ENCODE results near the gene PMAIP1.
"Not testable (repeated sequence)": the region's sequence is repeated elsewhere in the genome, so short reads cannot be mapped to it uniquely, and the experiment has no call there.

Gene PMAIP1

DNA sequence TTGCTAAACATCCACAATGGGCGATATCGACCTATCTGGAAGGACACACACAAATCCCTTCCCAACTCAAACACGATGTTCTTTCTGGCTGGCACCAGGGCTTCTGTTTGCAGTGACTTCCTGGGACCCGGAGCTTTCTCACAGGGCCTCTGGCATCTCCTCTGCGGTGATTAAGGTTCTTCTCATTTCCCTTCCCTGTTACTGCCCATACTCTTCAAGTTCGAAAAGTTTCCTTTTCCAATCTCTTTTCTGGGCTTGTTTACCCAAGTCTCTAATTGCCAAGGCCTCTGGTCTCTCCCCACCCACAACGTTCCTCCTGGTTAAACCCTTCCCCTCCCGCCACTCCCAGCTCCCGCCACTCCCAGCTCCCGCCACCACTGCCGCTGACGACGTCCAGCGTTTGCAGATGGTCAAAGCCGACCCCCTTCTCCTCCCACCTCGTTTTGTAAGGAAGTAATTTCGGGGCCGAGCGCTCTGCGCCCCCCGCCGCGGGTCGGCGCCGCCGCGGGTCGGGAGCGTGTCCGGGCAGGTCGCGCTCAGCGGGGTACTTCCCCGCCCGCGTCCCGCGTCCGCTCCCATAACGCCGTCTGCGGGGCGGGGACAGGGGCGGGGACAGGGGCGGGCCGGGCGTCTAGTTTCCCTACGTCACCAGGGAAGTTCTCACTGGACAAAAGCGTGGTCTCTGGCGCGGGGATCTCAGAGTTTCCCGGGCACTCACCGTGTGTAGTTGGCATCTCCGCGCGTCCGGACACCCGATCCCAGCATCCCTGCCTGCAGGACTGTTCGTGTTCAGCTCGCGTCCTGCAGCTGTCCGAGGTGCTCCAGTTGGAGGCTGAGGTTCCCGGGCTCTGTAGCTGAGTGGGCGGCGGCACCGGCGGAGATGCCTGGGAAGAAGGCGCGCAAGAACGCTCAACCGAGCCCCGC, at the start of gene PMAIP1:
Gene PMAIP1, plus strand, starts transcription at position 699 of the 924 bp plus-strand sequence. Its CDS starts 182 bp downstream, at position 881.
- no peak for FAIRE-seq

DNA sequence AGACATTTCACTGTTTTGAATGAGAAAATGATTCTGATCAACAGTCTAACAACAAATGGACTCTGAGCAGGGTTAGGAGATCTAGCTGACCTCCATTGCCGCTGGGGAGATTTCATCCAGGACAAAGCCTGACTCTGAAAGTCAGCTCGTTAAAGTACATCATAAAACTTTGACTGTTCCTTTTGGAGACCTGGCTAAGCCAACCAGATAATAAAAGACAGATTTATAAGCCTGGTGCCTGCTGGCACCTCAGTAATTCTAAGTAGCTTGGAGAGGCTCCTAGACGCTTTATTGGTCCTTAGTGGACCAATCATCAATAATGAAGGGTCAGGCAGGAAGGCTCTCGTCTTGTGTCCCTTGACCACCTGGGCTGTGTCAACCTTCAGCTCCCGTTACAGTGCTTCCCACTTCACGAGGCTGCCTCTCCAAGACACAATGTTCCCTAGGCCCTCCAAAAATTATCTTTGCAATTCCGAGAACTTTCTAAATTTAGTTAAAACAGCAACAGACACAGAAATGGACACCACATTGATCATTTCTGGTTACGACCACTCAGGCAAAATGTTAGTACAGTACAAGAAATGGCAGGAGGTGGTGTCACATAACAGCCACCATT, 47.9 kb upstream of the PMAIP1 start:
- no peak for FAIRE-seq

DNA sequence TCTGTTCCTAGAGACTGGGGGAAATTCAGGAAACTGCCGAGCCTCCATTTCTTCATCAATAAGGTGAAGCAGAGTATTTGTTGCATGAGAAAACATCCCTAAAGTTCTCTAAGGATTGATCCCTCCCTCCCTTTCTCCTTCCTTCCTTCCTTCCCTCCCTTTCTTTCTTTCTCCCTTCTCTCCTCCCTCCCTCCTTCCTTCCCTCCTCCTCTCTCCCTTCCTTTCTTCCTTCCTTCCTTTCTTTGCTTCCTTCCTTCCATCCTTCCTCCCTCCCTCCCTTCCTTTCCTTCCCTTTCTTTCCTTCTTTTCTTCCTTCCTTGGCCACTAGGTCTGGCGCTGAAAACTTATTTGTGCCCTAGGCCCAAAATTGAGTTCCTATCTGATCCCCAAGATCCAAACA, 47.2 kb upstream of the PMAIP1 start:
- FAIRE-seq = no peak

DNA sequence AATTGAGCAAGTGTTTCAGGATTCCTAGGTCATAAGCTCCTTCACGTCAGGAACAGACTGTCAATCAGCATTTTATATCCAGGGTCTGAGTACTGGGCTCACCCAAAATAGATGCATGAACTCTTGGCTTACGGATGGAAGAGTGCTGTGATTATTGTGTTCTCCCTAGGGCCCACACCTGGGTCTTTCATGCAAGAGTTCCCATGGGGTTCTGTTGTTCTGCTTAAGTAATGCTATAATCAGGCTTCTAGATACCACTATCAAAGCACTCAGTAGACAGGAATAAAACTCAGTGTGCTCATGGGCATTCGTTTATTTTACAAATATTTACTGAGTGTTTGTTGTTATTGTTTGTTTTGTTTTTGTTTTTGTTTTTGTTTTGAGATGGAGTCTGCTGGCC, 46.4 kb upstream of the PMAIP1 start:
- no peak for FAIRE-seq

DNA sequence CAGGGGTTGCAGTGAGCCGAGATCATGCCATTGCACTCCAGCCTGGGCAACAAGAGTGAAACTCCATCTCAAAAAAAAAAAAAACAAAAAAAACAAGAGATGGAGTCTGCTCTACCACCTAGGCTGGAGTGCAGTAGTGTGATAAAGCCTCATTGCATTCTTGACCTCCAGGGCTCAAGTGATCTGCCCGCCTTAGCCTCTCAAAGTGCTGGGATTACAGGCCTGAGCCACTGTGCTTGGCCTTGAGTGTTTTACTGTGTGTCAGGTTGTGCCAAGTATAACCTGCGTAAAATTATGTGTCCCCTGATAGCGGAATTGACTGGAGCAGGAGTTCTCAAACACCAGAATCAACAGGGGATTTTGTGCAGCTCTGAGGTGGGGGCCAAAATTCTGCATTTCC, 45.8 kb upstream of the PMAIP1 start:
- FAIRE-seq = not testable (repeated sequence)

DNA sequence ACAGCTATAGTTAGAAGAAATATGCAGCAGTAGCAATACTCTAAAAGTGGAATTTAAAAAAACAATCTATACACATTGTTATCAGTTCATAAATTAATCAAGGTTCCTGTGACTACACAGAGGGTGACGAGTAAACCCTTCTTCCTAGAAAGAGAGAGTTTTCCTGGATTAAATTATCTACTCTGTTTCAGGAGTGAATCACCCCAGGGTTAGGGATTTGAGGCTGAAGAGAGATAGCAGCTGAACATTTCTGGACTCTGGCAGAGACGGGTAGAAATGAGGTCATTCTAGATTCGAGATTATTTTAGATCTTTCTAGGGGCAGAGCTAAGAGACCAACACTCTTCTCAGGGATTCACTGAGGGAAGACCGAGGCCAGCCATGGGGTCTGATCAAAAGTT, 38.8 kb upstream of the PMAIP1 start:
- FAIRE-seq = no peak

DNA sequence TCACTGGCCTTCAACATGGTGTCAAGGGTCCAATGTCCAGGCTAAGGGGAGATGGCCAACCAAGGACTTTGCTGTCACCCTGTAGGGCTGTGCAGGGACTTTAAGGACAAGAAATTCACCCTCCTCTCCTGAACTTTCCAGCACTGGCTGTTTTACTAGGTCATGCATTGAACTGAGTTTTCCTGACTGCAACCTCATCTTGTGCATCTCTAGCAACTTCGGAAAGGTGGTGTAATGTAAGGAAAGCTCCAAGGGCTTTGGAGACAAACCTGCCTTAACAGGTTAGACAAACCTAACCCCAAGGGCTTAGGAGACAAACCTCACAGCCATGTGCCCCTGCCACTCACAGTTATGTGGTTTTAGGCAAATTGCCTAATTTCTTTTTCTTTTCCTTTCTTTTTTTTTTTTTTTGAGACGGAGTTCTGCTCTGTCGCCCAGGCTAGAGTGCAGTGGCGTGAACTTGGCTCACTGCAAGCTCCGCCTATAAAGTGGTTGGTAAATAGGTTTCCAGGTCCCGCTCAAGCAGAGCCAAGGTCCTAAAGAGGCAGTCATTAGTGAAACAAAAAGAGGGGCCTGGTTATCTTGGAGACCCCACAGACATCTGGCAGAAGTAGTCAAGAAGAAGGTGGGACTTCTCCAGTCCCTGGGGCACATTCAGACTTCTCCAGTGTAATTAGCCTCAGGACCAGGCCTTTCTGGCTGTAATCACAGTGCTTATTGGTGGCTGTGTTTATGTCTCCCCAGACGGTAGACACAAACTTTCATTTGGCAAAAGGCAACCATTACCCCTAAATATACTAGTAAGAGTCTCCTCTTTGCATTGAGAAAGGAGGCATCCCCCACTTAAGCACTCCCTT, 37.6 kb upstream of the PMAIP1 start:
- FAIRE-seq = no peak

DNA sequence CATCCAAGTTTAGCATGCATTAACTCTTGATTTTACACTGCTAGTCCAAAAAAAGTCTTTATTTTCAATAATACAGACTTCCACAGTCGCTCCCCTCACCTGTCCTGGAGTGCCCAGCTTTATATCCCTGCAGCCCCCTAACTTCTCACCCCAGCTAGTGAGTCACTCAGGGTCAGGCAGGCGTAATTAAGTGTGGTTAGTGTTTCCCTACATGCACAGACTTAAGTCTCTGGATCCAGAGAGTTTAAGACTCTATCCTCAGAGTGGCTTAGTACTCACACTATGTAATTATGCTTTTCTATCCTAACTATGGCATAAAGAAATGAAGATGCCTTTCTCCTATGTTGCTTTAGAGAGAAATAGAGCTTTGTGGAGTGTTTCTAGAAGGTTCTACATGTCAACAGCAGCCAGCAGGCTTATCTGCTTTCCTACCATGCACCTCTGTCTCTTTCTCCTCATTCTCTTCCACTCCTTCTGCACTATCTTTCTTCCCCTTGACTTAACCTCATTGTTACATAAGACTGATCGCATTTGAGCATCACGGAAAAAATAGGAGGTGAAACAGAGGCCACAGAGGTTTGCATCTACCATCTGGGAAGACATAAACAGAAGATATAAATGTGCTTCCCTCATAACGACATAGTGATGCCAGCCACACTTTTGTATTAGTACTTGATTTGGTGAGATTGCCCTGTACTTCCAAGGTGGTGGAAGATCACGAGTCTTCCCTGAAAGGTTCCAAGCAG, 34.4 kb upstream of the PMAIP1 start:
- no peak for FAIRE-seq

DNA sequence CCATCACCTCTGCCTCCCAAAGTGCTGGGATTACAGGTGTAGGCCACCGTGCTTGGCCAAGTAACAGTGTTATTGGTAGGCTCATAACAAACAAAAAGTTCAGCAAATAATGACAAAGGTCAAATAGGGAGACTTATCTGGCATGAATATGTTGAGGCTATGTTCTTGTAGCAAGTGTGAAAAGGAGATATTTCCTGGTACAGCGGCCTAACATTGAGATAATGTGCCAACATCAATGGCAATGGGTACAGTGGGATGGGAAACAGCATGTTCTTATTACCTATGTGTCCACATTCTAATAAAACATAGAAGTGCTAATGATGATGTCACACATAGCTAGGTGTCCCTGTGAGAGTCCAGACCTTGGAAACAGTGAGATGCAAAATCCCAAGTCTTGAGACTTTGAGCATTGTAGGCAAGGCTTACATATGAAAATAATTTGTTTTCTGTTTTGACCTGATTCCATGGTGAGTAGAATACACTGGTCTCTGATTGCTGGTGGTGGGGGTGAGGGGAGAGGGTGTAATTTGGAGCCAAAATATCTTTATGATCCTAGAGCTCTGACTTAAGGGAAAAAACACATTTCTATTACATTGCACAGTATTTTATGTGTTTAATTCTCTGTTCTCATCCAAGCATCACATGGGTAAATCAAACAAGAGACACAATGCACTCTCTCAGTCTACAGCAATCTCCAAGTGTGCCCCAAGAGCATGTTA, 33.1 kb upstream of the PMAIP1 start:
- FAIRE-seq = no peak

DNA sequence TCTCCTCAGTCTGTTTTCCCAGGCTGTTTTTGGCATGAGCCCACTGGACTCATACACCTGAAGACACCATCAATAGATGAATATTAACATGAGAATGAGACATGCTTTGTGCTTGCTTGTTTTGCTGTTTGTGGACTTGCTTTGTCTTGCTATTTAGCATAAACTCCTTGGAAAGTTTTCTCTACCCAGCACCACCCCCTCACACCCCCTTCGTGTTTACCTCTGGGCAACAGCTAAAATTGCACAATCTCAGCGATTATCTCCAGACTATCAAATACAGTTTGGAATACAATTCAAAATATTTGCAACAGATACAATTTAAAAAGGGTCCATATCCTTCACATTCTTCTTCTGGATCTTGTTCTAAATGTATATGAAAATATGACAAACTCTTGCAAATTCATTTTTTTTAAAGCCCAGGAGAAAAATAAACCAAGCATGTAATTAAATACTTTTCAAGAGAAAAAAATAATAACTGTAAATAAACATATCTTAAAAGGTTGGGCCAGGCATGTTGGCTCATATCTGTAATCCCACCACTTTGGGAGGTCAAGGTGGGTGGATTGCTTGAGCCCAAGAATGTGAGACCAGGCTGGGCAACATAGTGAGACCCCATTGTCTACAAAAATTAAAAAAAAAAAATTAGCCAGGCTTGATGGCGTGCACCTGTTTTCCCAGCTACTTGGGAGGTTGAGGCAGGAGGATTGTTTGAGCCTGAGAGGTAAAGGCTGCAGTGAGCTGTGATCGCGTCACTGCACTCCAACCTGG, 32.3 kb upstream of the PMAIP1 start:
- no peak for FAIRE-seq

DNA sequence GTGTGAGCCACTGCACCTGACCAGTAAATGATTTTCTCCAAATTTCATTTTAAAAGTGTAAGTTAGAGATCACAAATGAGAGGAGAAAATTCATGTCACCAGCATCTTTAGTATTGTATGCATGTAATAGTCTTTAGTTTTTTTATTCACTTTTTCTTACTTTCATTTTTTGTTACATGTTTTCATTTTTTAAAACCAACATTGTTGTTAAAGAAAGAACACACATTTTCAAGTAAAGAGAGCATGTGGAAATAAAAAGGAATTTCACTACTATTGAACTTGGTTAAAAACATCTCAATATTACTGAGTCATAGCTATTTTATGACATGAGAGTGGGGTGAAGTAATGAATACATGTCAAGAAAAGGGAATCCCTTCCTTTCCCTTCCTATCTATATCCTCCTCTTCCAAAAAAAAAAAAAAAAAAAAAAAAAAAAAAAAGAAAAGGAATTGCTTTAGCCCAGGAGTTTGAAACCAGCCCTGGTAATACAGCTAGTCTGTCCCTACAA, 29.1 kb upstream of the PMAIP1 start:
- FAIRE-seq = no peak

DNA sequence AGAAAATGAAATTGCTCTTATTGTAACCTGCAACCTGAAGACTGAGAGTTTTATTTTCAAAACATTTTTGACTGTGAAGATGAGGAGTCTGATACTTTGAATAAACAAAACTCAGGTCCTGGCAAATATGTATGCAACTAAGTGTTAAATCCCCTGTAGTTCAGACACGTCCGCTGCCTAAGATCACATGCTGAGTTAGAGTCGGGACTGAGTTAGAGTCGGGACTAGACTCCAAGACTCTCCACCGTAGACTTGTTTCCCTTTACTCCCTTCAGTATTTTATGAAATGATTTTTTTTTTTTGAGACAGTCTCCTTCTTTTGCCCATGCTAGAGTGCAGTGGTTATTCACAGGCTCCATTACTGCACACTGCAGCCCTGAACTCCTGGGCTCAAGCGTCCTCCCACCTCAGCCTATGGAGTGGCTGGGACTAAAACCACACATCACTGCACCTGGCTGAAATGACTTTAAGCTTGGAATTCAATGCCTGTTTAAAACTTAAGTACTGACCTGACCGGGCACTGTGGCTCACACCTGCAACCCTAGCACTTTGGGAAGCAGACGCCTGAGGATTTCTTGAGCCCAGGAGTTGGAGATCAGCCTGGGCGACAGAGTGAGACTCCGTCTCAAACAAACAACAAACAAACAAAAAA, 28.0 kb upstream of the PMAIP1 start:
- FAIRE-seq = no peak

DNA sequence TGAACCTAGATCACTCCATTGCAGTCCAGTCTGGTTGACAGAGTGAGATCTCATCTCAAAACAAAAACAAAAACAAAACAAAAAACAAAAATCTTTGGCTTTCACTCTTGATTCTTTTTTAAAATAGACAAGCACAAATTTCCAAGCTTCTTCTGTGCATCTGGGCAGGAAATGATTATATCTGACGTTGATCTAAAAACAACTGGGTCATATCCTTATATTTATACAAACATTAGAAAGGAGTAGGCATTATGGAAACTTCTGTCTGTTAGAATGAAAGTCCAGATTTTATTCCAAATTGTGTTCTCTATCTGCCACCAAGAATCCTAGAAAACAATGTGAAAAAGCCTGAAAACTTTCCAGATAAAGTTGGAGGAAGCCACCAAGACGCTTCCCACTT, 26.2 kb upstream of the PMAIP1 start:
- no peak for FAIRE-seq

DNA sequence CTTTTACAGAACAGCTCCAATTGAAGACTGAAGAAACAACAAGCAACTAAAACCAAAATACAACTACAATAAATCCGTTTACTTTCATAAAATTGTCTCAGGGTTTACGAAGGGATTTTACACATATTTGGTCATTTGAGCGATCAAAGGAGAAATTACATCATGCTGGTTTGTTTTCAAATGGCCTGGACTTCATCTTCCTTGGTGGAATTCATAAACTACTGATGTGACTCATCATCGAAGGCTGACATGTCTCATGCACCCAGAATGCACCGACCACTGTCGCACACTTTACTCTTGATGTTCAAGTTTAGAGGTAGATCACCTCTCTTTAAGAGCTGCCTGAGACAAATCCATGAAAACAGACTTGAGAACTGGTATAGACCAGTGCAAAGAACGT, 25.6 kb upstream of the PMAIP1 start:
- no peak for FAIRE-seq

DNA sequence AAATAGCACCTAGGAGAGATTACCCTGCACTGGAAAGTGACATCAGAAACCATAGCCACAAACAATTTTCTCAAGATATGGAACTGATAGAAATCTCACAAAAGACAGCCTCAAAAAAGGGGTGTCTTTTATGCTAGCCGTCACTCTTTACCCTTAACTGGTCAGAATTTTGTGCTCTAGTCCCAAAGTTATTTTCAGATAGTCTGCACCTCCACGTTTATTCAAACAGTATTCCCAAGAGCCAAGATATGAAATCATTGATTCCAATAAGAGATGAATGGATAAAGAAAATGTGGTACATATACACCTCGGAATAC, 23.5 kb upstream of the PMAIP1 start:
- FAIRE-seq = no peak

DNA sequence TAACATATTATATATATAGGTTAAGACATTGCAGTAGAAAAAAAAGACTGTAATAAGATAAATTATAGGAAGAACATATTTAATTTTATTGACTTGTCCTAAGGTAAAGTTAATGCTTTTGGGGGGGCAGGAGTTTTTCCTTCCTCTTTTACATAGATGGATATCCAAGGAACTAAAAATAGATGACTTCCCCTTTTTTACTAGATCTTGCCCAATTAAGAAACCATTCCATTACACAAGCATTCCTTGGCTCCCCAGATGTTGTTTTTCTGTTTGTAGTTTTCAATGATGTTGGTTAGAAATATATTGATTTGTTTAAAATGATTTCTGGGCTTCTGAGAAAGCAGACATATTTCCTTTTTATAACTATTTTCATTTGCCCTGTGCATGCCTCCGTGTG, 22.4 kb upstream of the PMAIP1 start:
- no peak for FAIRE-seq

DNA sequence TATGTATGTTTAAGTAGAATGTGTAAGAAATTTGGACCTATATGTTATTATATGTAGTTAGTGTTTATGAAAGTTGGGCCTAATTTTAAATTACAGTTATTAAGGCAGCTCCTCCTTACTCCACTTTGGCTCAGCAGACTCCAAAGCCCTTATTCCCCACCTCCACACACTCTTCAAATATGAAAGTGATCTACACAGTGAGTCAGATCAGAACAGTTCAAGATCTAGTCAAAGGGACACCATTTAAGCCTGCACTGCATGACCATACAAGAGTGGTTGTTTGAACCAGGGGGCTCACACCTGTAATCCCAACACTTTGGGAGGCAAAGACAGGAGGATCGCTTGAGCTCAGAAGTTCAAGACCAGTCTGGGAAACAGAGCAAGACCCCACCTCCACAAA, 21.2 kb upstream of the PMAIP1 start:
- no peak for FAIRE-seq

DNA sequence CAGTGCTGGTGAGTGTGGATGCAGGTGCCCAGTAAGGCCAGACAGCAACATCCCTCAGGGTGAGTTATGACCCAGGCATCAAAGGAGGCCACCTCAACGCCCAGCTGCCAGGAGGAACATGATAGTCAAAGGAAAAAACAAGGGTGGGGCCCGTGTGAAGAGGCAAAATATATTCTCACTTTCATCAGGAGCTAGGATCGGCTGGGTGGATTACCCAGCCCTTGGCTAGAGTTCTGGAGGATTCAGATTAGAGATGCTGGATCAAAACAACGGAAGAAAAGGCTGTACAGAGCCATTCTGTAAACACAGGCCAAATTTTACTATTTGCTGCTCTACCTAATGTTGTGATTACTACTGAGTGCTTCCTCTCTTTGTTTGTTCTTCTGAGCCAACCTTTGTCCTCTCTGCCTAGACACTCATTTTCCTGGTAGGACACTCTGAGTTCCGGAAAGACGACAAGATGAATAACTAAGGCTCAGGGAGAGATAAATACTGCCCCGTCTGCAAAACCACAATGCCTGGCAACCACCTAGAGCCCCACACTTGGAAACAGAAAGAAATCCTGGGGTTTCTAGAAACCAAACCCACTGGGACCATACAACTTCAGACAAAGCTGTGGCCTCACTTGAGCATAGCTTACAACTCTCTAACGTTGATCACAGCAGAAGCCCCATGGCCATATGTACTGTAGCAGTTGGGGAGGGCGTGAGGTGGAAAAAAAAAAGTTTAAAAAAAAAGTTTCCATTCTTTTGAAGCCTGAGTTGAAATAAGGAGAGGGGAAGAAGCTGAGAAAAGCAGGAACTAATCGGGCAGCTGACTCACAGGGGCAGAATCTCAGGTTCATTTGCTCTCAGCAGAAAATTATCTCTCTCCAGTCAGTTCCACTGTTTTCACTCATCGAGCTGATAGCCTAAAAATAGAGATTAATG, 17.8 kb upstream of the PMAIP1 start:
- no peak for FAIRE-seq

DNA sequence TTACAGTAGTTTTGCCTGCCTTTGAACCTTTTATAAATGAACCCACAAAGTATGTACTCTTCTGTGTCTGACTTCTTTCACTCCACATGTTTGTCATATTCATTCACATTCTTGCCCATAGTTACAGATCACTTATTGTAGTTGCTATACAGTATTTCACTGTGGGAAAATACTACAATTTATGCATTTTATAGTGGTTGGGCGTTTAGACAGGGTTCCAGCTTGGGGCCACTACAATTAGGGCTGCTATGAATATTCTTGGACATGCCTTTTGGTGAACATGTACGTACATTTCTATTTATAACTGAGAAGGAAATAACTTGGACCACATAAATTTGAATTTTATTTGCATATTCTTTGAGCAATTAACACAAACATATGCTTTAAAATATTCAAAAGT, 15.4 kb upstream of the PMAIP1 start:
- no peak for FAIRE-seq

All from colon (tissue), 2 donors.